GM21423 (cell line): ENCODE results near the gene IL1B.

Experiments
- ATAC-seq: cut with Tn5 transposase; IDR thresholded peaks from one replicate; pipeline ENCODE4 v1.9.1; 2021; ENCODE audit warnings: mild to moderate bottlenecking, moderate library complexity; ENCODE audit not compliant: unreplicated experiment

Gene IL1B

DNA sequence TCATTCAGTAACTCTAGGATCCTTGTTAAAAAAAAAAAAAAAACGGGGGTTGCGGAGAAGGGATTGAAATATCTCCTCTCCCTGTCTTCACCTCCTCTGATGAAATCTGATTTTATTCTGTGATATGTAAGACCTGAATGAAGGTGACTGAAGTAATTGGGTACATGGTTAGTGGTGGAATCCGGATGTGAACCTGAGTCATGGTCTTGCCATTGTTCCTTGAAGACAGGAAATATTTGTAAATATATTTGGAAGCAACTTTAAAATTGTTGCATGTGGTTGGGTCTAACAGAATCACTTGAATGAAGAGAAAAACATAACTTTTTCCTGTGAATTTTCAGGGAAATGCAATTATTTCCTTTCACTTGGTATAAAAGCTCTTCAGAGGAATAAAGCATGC, 49.3 kb downstream of the IL1B start:
- ATAC-seq = no peak

DNA sequence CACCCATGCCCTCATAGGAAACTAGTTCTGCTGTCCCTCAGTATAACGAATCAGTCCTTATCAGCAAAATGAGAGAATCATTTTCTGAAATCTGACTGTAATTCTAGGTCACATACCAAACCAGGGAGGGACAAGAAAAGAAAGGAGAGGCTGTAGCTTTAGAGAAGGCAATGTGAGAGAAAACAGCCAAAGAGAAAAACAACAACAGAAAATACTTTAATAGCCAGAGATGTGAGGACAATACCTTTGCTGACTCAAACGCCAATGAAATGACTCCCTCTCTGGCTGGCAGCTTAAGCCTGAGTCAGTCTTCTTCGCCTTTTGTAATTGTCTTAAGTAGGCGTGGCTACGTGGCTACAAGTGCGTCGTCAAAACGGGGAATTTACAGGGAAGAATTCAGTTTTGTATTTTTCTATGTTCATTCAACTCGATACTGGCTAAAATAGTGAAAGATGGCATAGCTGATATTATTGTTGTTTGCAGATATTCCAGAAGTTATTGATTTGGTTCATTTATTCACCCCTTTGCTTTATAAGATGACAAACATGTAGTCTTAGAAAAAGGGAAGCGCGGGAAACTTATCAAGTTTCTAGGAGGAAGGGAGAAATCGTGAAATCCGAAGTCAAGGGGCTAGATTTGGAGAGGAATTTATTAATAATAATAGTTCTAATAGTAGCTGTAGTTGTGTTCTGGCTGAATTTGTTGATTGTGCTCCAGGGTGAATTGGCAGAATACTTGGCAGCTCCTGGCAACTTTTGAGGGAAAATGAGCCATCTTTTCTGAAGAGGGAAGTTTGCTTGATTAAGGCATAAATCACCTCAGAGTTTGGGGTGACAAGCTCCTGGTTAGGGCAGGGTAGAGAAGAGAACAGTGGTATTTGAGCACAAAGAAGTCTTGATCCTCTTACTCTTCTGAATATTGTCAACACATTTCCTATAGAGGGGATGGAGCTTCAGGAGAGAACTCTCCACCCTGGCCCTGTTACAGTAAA, 52.1 kb downstream of the IL1B start, which contains the start of gene IL1A:
TSS of gene IL1A (minus strand) at position 295 of the 991 bp plus-strand sequence. CDS start 723 bp downstream, outside the sequence.
- no peak for ATAC-seq

DNA sequence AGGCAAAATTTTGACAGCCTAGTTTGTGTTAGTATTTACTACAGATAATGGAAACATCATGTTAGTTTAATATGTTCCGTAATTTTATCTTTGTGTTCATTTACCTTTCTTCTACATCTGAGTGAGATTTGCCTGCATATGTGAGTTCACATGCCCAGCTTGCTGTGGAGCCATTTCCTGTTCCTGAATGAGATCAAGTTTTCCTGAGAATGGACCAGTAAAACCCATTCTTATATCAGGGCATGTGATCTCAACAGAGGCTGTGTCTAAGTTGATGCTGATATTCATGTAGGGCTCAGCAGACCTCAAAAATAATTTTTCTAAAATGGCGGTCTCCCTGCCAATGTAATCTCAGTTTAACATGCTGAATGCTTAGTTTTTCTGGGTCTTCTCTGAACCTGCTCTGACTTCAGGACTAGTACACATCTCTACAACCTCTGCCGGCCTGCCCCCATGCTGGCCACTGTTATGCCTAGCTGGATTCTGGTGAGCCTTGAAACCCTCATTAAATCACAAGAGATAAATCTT, 53.3 kb downstream of the IL1B start:
- no peak for ATAC-seq

DNA sequence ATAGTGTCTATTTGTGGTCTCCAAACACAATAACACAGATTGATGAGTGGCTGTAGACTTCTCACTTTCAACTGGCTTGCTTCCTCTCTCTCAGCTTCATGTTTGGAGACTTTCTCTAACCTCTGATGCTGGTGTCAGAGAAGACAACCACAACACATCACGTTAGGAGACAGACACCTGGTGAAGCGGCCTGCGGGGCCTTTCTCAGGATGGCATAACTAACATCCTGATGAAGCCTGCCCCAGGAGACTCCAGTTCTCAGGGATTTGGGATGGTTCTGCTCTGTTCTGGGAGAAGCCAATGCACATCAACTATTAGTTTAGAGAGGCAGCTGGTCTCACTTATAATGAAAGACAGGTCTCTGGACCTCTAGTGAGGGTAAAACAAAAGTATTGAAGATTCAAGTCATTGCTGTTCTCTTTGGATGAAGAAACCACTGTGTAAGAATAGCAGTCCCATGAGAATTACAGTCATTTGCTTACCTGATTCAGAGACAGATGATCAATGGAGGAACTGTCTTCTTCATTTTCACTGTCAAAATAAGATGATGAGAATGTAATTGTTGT, 54.3 kb downstream of the IL1B start:
- ATAC-seq = peak; percentile 78
